ENCODE measurements around the gene MTA1.

DNA sequence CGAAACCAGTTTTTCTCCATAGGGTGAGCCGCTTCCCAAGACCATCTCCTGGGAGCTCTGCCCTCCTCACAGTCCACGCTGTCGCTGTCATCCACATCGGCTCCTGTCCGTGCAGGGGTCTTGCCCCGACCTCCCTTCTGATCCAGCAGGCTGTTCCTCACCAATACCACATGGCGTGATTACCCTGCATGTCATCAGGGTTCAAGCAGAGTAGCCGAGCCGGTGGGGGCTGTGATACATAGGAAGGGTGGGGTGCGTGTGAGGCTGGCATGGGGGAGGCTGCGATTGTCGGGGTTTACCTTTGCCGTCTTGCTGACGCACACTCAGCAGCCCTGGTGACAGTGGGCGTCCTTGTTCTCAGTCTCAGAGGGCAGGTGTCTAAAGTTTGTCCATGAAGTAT lies 88.4 kb downstream of the MTA1 start:
- no peak for TF ChIP-seq POLR2AphosphoS5 (IDR thresholded peaks at IDR 0.05)
- TF ChIP-seq, protein P1, sequence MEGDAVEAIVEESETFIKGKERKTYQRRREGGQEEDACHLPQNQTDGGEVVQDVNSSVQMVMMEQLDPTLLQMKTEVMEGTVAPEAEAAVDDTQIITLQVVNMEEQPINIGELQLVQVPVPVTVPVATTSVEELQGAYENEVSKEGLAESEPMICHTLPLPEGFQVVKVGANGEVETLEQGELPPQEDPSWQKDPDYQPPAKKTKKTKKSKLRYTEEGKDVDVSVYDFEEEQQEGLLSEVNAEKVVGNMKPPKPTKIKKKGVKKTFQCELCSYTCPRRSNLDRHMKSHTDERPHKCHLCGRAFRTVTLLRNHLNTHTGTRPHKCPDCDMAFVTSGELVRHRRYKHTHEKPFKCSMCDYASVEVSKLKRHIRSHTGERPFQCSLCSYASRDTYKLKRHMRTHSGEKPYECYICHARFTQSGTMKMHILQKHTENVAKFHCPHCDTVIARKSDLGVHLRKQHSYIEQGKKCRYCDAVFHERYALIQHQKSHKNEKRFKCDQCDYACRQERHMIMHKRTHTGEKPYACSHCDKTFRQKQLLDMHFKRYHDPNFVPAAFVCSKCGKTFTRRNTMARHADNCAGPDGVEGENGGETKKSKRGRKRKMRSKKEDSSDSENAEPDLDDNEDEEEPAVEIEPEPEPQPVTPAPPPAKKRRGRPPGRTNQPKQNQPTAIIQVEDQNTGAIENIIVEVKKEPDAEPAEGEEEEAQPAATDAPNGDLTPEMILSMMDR (IDR thresholded peaks at IDR 0.05): no peak

Measured in stomach (tissue), 4 donors.